ENCODE measurements around the gene DLG1.

- TF ChIP-seq CTCF (IDR thresholded peaks at IDR 0.05) = no peak
- no peak for TF ChIP-seq POLR2A (IDR thresholded peaks at IDR 0.05)
Observed at GRCh38 chr3:197231321-197231720, 67.1 kb downstream of the DLG1 start.
